ENCODE data around the gene PRAMEF1.
"Not testable (repeated sequence)": the region's sequence is repeated elsewhere in the genome, so short reads cannot be mapped to it uniquely, and the experiment has no call there.

Gene PRAMEF1

GRCh38 chr1:12791097-12791496 is at the start of gene PRAMEF1:
TSS of gene PRAMEF1 (plus strand) at chr1:12791397. CDS start at chr1:12793228, 1,831 bp downstream.
- not testable (repeated sequence) for DNase-seq (ENCODE audit: low spot score)

- DNase-seq (ENCODE audit: low spot score) = no peak
Measured at GRCh38 chr1:12741946-12742345, 49.3 kb upstream of the PRAMEF1 start.

- DNase-seq (ENCODE audit: low spot score) = no peak
Measured at GRCh38 chr1:12745126-12745991, 45.8 kb upstream of the PRAMEF1 start.

- DNase-seq (ENCODE audit: low spot score) = no peak
Measured at GRCh38 chr1:12745992-12746323, 45.2 kb upstream of the PRAMEF1 start, which contains the start of gene CFAP107. TSS of gene CFAP107 (plus strand) at chr1:12746200. CDS start at chr1:12746431, 231 bp downstream.

GRCh38 chr1:12748778-12749355 is 42.3 kb upstream of the PRAMEF1 start:
- DNase-seq (ENCODE audit: low spot score) = no peak

GRCh38 chr1:12754738-12755137 is 36.5 kb upstream of the PRAMEF1 start:
- DNase-seq (ENCODE audit: low spot score) = no peak

- DNase-seq (ENCODE audit: low spot score) = no peak
Measured at GRCh38 chr1:12756273-12756672, 34.9 kb upstream of the PRAMEF1 start.

GRCh38 chr1:12756768-12757413 is 34.3 kb upstream of the PRAMEF1 start:
- DNase-seq (ENCODE audit: low spot score) = no peak

GRCh38 chr1:12757836-12758235 is 33.4 kb upstream of the PRAMEF1 start:
- DNase-seq (ENCODE audit: low spot score) = no peak

GRCh38 chr1:12760256-12760795 is 30.9 kb upstream of the PRAMEF1 start:
- DNase-seq (ENCODE audit: low spot score) = no peak

- no peak for DNase-seq (ENCODE audit: low spot score)
Measured at GRCh38 chr1:12761781-12762180, 29.4 kb upstream of the PRAMEF1 start.

- no peak for DNase-seq (ENCODE audit: low spot score)
Measured at GRCh38 chr1:12762766-12763165, 28.4 kb upstream of the PRAMEF1 start.

- DNase-seq (ENCODE audit: low spot score) = no peak
Measured at GRCh38 chr1:12763479-12763878, 27.7 kb upstream of the PRAMEF1 start.

- no peak for DNase-seq (ENCODE audit: low spot score)
Measured at GRCh38 chr1:12764016-12764415, 27.2 kb upstream of the PRAMEF1 start.

GRCh38 chr1:12769031-12769430 is 22.2 kb upstream of the PRAMEF1 start:
- no peak for DNase-seq (ENCODE audit: low spot score)

- no peak for DNase-seq (ENCODE audit: low spot score)
Measured at GRCh38 chr1:12769976-12770505, 21.2 kb upstream of the PRAMEF1 start.

- no peak for DNase-seq (ENCODE audit: low spot score)
Measured at GRCh38 chr1:12770620-12771019, 20.6 kb upstream of the PRAMEF1 start.

GRCh38 chr1:12771186-12771585 is 20.0 kb upstream of the PRAMEF1 start:
- DNase-seq (ENCODE audit: low spot score) = no peak

- DNase-seq (ENCODE audit: low spot score) = no peak
Measured at GRCh38 chr1:12772520-12772919, 18.7 kb upstream of the PRAMEF1 start.

- no peak for DNase-seq (ENCODE audit: low spot score)
Measured at GRCh38 chr1:12773438-12773837, 17.8 kb upstream of the PRAMEF1 start, which contains the start of gene PRAMEF12. TSS of gene PRAMEF12 (plus strand) at chr1:12773738. CDS start at chr1:12774868, 1,130 bp downstream.

GRCh38 chr1:12774801-12775345 is 16.3 kb upstream of the PRAMEF1 start:
- no peak for DNase-seq (ENCODE audit: low spot score)

- DNase-seq (ENCODE audit: low spot score) = no peak
Measured at GRCh38 chr1:12775443-12775842, 15.8 kb upstream of the PRAMEF1 start.
